Left colon (tissue), 2 donors: ENCODE data around the gene AKAP11. TPM values are rescaled to one million over a fixed set of nuclear protein-coding genes. Genes with fewer than 3 reads are reported as not detected.
"Not testable (repeated sequence)": the region's sequence is repeated elsewhere in the genome, so short reads cannot be mapped to it uniquely, and the experiment has no call there.

ENCODE experiments used
- ATAC-seq: fragments of 200-7000 bp; cut with Tn5 transposase; one replicate; pipeline ENCODE4 v1.9.1; 2020; ENCODE audit warnings: mild to moderate bottlenecking, moderate library complexity
- DNase-seq, 2 donors: peaks; one replicate each; pipeline ENCODE4 v3.0.0-alpha.2; 2020
- intact Hi-C, 2 donors: fragments of 100-400 bp; cut with DNase I in 1 of 2; cut with micrococcal nuclease in 1 of 2; formaldehyde crosslinking; loops; one replicate each; pipeline versions ENCODE4 v1.11.2 to v1.14.0; 2022; cut with DNase I, micrococcal nuclease
- long read RNA-seq: library from polyadenylated mRNA; unstranded; transcript quantifications from one replicate; pipeline ENCODE4 v2.0.0, GENCODE V29; 2021
- total RNA-seq, 2 donors: library from RNA; stranded (reverse); fragmentation: NEBNext Ultra II Directional; extraction: Animal tissue kit (Norgen Biotek cat#: 25700); gene quantifications; one replicate each; pipeline ENCODE4 v1.2.1, GENCODE V29; 2021
- donor health status: DM: no; HTN: no; CAD: no.
- donor health status: DM: yes; HTN: yes; CAD: no.

The AKAP11 gene, protein sequence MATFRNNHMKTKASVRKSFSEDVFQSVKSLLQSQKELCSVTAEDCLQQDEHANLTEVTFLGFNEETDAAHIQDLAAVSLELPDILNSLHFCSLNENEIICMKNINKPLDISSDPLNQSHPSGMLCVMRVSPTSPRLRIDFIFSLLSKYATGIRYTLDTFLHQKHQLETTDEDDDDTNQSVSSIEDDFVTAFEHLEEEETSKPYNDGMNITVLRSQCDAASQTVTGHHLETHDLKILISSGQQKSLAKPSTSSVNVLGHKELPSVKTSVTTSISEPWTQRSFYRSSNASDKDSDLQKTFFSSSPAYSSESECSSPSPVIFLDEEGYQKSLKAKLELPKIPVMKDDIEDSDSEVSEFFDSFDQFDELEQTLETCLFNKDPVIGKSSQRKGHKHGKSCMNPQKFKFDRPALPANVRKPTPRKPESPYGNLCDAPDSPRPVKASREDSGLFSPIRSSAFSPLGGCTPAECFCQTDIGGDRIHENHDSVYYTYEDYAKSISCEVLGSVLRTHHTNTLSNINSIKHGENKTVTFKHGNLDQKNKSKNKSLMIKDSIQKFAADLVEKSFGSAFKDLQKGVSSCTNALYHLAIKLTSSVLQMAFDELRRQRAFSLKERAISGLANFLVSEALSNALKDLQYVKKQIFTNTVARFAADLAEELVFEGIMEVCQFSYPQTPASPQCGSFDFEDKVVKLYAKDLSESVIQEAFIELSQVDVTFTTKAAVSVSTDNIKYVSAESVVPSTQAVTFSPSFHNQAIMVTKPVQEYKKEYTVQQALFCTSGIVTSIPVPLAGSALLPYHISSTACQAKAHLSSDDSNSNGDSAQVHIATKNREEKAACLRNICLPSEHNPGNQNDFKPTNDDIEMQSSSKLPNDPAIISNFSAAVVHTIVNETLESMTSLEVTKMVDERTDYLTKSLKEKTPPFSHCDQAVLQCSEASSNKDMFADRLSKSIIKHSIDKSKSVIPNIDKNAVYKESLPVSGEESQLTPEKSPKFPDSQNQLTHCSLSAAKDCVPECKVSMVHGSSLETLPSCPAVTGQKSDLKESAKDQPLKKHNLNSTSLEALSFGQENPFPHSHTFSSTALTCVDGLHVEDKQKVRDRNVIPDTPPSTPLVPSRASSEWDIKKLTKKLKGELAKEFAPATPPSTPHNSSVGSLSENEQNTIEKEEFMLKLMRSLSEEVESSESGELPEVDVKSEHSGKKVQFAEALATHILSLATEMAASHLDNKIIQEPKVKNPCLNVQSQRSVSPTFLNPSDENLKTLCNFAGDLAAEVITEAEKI (N-terminal part only)
- total RNA-seq: 10 to 100 TPM; 20.7 to 26.9 TPM
- long read RNA-seq: 0 reads

DNA sequence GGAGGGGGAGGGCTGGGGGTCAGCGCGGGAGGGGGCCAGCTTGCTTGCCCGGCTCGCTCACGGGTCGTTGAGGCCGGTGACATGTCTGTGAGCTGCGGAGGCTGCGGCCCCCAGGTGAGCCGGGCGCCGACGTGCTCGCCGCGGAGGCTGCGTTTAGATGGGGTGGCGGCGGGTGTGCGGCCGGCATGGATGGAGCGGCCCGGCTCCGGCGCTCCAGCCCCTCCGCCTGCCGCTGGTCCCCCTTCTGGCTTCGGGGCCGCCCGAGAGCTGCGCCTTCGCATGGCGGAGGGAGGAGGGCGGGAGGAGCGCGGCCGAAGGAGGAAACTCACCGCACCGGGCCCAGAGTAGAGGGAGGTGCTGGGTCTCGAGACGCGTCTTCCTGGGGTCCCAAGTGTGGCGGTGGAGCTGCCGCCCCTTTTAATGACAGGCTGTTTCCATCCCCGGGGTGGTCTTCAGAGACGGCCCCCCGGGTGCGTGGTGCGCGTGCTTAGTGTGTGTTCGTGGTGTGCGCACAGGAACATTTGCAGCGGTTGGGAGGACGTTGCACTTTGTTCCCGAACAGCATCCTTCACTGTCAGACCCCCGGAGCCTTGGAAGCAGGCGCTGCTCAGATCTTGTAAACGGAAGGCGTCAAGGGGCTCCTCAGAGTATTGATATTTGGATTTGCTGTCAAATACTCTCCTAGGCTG is at the start of gene AKAP11:
AKAP11 (plus strand) TSS at position 38 of the 689 bp plus-strand sequence. CDS start 14,197 bp downstream, outside the sequence.
- DNase-seq: peak; percentile 44 to 70
- intact Hi-C loops: no loop called here
- peak; percentile 52 for ATAC-seq

DNA sequence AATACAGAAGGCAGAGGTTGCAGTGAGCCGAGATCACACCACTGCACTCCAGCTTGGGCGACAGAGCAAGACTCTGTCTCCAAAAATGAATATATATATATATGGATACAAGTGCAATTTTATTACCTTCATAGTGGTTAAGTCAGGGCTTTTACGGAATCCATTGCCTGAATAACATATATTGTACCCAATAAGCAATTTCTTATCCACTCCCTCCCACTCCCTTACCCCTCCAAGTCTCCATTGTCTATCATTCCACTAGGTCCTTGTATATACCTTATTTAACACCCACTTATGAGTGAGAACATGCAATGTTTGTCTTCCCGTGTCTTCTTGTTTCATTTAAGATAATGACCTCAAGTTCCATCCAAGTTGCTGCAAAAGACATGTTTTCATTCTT is 48.3 kb upstream of the AKAP11 start:
- intact Hi-C loops: no loop called here
- ATAC-seq (no peak), DNase-seq (no peak)

DNA sequence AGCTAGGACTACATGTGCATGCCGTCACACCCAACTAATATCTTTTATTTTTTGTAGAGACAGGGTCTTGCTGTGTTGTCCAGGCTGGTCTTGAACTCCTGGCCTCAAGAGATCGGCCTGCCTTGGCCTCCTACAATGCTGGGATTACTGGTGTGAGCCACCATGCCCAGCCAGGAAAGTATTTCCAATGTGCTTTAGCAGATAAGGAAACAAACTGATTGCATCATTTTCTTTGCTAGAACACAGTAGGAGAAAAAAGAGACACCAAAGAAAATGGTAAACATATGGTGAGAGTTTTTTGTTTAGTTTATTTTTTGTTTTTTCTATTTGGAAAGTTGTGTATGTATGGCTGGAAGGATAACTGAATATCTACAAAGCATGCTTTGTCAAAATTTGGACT is 46.9 kb upstream of the AKAP11 start:
- ATAC-seq: no peak
- intact Hi-C loops: no loop called here
- no peak for DNase-seq

- DNase-seq, ATAC-seq, intact Hi-C loops: not testable (repeated sequence)
These were observed 45.2 kb upstream of the AKAP11 start for GRCh38 chr13:42226759-42227158.

GRCh38 chr13:42228527-42228926 is 43.4 kb upstream of the AKAP11 start:
- intact Hi-C loops: no loop called here
- no peak for DNase-seq
- no peak for ATAC-seq

GRCh38 chr13:42229287-42229686 is 42.7 kb upstream of the AKAP11 start:
- DNase-seq: no peak
- intact Hi-C loops: no loop called here

DNA sequence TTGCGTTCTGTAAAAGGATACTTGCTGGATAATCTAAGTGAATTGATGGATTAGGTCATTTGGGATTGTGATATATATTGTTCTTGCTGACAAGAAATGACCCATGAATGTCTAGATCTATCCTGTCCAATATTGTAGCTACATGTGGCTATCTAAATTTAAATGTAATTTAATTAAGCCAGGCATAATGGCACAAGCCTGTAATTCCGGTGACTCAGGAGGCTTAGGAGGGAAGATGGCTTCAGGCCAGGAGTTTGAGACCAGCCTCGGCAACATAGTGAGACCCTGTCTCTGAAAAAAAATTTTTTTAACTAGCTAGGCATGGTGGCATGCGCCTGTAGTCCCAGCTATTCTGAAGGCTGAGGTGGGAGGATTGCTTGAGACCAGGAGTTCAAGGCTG is 39.3 kb upstream of the AKAP11 start:
- ATAC-seq (no peak), DNase-seq (no peak)
- intact Hi-C loops: no loop called here

More at GRCh38 chr13:42229287-42229686, 42.7 kb upstream of the AKAP11 start:
- ATAC-seq: no peak

DNA sequence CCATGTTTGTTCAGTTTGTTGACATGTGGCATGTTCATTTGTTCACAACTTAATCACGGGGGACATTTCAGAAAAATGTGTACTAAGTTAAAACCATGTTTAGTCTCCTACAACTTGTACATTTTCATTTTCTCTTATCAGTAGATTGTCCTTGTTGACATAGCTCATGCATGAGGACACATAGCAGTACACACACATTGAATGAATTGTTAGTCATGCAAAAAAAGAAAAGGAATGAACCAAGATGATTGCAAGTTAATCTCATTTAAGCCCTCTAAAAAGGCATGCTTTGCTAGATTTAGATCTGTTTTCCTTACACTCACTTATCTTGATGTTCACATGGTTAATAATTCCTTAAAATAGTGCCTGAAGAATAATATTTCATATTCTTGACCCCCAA is 38.2 kb upstream of the AKAP11 start:
- ATAC-seq (no peak), DNase-seq (no peak)
- intact Hi-C loops: no loop called here

- DNase-seq: no peak
- intact Hi-C loops: no loop called here
- no peak for ATAC-seq
These were observed 32.8 kb upstream of the AKAP11 start for GRCh38 chr13:42239161-42239560.

- intact Hi-C loops: no loop called here
These were observed 32.3 kb upstream of the AKAP11 start for GRCh38 chr13:42239644-42240043.

GRCh38 chr13:42246541-42246940 is 25.4 kb upstream of the AKAP11 start:
- ATAC-seq (no peak), DNase-seq (no peak)
- intact Hi-C loops: no loop called here

More at GRCh38 chr13:42239644-42240043, 32.3 kb upstream of the AKAP11 start:
- ATAC-seq: no peak
- no peak for DNase-seq

DNA sequence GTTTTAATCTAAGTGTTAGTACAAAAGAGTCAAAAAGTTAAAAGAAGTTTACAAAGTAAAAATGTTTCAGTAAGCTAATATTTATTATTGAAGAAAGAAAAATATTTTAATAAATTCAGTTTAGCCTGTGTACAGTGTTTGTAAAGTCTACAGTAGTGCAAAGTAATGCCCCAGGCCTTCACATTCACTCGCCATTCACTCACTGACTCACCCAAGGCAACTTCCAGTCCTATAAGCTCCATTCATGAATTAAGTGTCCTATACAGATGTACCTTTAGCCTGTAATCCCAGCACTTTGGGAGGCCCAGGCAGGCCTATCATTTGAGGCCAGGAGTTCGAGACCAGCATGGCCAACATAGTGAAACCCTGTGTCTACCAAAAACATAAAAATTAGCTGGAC is 24.1 kb upstream of the AKAP11 start:
- ATAC-seq: no peak
- intact Hi-C loops: no loop called here

GRCh38 chr13:42255886-42256285 is 16.1 kb upstream of the AKAP11 start:
- intact Hi-C loops: no loop called here
- DNase-seq (no peak), ATAC-seq (no peak)

More for the DNA sequence above, 24.1 kb upstream of the AKAP11 start:
- no peak for DNase-seq

DNA sequence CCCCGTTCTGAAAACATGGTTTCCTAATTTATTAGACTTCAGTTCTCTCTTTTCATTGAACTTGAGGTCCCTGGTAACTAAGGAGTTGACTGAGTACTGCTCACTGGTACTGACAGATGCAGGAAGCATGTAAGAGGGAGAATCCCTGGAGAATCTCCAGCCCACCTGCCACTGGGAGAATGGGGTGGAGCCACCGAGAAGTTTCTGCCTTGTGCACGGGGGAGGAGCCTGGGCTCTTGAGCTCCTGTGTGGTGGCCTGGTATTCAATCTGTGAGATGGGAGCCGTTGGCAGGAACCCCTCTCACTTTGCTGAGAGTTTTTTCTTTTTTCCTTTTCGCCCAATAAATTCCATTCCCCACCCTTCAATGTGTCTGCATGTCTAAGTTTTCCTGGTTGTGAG is 13.2 kb upstream of the AKAP11 start:
- intact Hi-C loops: no loop called here
- no peak for ATAC-seq
- DNase-seq: no peak

- intact Hi-C loops: no loop called here
- DNase-seq (no peak), ATAC-seq (no peak)
These were observed 12.4 kb upstream of the AKAP11 start for GRCh38 chr13:42259515-42259914.

DNA sequence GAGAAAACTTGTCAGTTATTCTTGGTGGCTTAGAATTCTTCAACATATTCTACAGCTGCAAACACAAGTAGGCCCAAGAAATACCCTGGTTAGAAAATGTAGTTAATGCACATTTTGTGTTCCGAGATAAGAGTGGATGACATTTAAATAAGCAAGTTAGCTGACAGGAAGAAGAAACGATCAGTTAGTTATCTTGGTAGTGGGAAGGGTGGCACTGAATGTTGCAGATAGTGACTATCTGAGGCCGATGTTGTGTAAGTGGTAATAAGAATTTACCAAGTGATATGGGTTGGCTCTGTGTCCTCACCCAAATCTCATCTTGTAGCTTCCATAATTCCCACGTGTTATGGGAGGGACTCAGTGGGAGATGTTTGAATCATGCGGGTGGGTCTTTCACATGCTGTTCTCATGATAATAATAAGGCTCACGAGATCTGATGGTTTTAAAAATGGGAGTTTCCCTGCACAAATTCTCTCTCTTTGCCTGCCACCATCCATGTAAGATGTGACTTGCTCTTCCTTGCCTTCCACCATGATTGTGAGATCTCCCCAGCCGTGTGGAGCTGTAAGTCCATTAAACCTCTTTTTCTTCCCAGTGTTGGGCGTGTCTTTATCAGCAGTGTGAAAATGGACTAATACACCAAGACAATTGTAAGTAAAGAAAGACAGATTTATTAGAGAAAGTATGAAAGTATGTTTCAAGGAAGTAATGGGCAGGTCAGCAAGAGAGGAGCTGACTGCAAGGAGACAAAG is 10.9 kb upstream of the AKAP11 start:
- no peak for ATAC-seq
- intact Hi-C loops: no loop called here
- no peak for DNase-seq

GRCh38 chr13:42266473-42266872 is 5.5 kb upstream of the AKAP11 start:
- no peak for ATAC-seq

More at GRCh38 chr13:42266473-42266872, 5.5 kb upstream of the AKAP11 start:
- intact Hi-C loops: no loop called here
- no peak for DNase-seq
